GM10847 (cell line): ENCODE results near the gene MAST1.

Experiments used
- POLR2A ChIP-seq: IDR thresholded peaks from 2 replicates; pipeline ENCODE4 v1.6.1; 2011; ENCODE audit not compliant: insufficient read length; ENCODE audit errors: extremely low read depth

MAST1 gene

DNA sequence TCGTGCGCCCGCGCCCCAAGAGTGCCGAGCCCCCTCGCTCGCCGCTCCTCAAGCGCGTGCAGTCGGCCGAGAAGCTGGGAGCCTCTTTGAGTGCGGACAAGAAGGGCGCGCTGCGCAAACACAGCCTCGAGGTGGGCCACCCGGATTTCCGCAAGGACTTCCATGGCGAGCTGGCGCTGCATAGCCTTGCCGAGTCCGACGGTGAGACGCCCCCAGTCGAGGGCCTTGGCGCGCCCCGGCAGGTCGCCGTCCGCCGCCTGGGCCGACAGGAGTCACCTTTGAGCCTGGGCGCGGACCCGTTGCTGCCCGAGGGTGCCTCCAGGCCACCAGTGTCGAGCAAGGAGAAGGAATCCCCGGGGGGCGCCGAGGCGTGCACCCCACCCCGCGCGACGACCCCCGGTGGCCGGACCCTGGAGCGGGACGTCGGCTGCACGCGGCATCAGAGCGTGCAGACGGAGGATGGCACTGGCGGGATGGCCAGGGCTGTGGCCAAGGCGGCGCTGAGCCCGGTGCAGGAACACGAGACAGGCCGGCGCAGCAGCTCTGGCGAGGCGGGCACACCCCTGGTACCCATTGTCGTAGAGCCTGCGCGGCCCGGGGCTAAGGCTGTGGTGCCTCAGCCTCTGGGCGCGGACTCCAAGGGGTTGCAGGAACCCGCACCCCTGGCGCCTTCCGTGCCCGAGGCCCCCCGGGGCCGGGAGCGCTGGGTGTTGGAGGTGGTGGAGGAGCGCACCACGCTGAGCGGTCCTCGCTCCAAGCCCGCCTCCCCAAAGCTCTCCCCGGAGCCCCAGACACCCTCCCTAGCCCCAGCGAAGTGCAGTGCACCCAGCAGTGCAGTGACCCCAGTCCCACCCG lies 35.8 kb downstream of the MAST1 start:
- TF ChIP-seq POLR2A = no peak

DNA sequence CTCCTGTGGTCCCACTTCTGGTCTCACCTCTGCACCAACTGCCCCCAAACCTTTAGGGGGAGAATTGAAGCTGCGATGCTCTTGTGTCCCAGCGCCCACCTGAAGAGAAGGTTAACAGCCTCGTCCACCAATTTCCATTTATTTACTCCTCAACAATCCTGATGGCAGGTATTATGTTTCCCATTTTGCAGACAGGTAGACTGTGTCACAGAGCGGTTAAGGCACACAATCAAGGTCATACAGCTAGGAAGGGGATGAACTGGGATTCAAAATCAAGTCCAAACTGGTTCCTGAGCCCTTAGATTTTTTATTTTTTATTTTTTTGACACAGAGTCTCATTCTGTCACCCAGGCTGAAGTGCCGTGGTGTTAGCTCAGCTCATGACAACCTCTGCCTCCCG lies 36.8 kb downstream of the MAST1 start:
- no peak for TF ChIP-seq POLR2A

GRCh38 chr19:12880551-12881171 lies 42.3 kb downstream of the MAST1 start:
- TF ChIP-seq POLR2A = no peak

DNA sequence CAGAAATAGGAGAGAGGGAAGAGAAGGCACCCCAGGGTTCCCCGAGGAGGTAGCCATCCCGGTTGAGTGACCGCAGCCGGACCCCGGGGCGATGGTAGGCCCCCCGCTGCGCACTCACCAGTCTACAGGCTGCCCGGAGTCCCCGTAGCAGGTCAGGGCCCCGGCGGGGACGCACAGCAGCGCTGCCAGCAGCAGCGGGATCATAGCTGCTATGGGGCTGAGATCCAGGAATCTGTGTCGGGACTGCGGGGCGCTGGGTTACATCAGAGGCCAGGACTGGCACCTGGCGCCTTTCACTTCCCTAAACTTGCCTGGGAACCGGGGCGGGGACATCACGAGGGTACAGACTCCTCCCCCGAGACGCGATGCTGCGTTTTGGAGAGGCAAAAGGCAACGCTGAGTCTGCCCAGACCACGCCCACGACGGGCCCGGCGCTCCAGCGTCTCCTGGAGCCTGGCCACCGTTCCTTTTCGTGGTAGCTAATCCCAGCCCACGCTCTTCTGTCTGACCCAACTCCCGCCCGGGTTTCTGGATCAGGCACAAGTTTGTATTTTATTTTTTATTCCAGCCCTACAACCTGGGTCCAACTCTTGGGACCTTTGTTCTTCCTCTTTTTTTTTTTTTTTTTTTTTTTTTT lies 43.0 kb downstream of the MAST1 start, which contains the start of gene DNASE2:
TSS of gene DNASE2 (minus strand) at position 278 of the 637 bp plus-strand sequence. CDS start at position 204, 74 bp downstream.
- peak; percentile 71 for TF ChIP-seq POLR2A

GRCh38 chr19:12882589-12882988 lies 44.3 kb downstream of the MAST1 start:
- no peak for TF ChIP-seq POLR2A

DNA sequence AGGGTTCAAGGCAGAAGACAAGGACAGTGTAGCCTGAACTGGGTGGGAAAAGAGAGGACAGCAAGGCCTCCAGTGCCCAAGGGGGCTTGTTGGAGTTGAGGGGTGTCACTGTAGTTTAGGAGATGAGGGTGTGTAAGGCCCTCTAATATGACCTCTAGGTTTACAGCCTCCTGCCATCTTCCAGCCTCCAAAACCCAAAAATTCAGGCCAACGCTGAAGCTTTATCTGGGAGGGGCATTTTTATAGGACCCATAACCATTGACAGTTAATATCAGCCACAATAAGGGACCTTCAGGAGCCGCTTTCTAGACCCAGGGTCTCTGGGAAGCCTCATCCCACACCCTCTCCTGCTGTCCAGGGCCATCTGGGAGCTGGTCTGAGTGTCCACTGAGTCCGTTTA lies 45.9 kb downstream of the MAST1 start:
- TF ChIP-seq POLR2A = no peak

DNA sequence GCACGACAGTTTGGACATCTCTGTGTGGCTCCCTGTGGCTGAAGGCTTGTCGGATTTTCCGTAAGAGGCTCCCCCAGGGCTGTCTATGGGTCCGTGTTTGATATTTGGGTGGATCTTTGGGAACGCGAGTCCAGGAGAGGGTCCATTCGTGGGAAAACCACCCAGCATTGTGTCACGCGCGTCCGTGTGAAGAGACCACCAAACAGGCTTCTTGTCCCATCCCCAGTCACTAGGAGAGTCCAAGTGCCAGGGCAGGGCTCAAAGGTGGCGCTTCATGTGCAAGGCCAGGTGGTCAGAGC lies 46.3 kb downstream of the MAST1 start:
- no peak for TF ChIP-seq POLR2A

- TF ChIP-seq POLR2A = peak; percentile 28
These were observed 46.8 kb downstream of the MAST1 start for GRCh38 chr19:12884926-12885748.

DNA sequence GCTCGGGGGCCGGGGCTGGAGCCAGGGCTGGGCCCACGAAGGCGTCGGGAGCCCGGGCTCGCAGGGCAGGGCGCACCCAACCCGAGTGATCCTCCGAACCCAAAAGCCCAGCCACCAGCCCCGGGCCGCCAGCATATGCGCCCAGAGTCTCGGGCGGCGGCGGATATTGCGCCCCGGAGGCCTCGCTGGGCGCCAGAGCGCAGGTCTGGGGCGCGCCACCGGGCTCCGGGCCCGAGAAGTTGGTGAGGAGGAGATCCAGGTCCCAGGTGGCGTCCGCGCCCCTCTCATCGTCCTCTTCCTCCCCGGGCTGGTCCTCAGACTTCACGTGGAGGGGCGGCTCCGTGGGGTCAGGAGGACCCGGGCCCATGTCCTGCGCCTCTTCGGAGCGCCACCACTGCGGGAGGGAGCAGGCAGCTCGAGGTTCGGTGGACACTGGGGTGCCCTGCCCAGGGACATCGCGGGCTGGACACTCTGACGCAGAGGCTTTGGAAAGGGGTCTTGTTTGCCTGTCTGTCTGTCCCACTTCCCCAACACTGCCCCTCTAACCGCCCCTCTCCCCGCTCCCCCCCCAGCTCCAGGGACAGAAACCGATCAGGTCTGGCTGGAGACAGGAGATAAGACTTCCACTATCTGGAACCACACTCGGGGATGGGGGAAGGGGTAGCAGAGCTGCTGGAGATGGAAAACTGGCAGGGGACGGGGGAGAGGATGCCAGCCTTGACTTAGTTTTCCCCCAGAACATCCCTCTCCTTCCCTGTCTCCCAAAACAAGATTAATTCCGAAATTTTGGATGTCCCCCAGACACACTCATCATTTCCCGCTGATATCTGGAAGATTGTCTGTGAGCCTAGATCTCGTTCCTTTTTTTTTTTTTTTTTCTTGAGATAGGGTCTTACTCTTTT lies 47.7 kb downstream of the MAST1 start:
- no peak for TF ChIP-seq POLR2A

- TF ChIP-seq POLR2A = no peak
These were observed 48.3 kb downstream of the MAST1 start for GRCh38 chr19:12886651-12886968.

DNA sequence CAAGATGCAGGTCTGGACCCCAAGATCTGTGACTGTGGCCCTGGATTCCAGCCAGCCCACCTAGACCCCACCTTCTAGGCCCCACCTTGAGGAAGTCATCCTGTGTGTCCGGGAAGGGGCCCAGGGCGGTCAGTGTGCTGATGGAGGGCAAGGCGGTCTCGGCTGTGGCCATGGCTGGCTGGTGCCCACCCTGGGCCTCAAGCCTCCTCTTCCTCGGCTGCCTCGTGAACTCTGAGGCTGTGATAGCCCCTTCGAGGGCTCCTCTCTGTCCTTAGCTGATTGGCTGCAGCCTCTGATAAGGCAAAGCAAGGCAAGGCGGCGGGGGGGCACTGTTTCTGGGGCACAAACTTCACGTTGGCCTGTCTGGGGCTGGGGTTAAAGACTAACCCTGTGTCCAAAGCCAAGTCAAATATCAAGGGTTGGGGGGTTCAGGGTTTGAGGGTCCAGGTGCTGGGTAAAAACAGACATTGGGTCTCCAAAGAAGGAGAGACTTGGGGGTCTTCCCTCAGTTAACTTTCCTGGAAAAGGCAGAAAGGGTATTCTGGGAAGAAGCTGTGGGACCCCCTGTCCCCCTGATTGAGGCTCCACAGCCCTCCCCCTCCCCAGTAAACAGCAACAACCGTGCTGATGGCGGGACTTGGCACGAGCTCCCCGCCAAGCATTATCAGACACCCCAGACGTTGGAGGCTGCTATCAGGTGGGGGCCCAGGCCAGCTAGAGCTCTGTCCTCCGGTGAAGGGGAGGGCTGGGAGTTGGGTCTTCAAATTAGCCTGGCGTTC lies 48.8 kb downstream of the MAST1 start, which contains the start of gene KLF1:
TSS of gene KLF1 (minus strand) at position 233 of the 779 bp plus-strand sequence. CDS start at position 172, 61 bp downstream.
- no peak for TF ChIP-seq POLR2A

GRCh38 chr19:12888006-12888603 lies 49.8 kb downstream of the MAST1 start:
- TF ChIP-seq POLR2A = no peak
